GM20000 (cell line): ENCODE results near the gene CTNNBIP1.
"Not testable (repeated sequence)": the region's sequence is repeated elsewhere in the genome, so short reads cannot be mapped to it uniquely, and the experiment has no call there.

ENCODE experiments used
- DNase-seq: peaks from one replicate; pipeline ENCODE4 v3.0.0; 2012; ENCODE audit warnings: low spot score
- TF ChIP-seq, protein P1 (sequence below): IDR thresholded peaks from 2 replicates; pipeline ENCODE4 v1.5.1; 2012; ENCODE audit warnings: mild to moderate bottlenecking, control low read depth; ENCODE audit errors: extremely low read depth, missing control alignments

Gene CTNNBIP1

DNA sequence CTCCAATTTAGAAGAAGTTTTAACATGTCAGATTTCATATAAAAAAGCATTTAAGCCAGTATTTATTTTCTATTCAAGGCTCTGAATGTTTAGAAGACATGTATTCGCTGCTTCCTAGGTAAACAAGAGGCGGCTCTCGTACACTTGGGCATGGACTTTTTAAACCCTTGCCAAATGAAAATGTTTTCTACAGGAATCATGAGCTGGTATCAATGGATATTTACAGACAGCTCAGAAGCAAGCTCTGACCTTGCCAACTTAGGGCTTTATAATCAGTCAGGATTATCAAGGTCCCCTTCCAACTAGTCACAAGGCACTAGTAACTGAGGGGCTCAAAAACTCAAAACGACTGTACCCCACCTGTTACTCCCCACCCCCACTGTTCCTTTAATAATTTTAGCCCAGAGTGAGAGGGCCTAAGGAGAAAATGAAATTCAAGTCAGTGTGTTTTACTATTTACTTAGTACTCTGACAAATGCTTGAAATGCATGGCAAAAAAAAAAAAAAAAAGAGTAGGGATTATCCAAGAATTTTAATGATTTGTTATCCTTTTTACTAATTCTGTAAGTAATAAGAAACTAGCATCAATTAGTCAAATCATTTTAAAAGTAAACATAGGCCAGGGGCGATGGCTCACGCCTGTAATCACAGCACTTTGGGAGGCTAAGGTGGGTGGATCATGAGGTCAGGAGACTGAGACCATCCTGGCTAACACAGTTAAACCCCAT, 98.7 kb downstream of the CTNNBIP1 start:
- no peak for DNase-seq
- TF ChIP-seq, protein P1, sequence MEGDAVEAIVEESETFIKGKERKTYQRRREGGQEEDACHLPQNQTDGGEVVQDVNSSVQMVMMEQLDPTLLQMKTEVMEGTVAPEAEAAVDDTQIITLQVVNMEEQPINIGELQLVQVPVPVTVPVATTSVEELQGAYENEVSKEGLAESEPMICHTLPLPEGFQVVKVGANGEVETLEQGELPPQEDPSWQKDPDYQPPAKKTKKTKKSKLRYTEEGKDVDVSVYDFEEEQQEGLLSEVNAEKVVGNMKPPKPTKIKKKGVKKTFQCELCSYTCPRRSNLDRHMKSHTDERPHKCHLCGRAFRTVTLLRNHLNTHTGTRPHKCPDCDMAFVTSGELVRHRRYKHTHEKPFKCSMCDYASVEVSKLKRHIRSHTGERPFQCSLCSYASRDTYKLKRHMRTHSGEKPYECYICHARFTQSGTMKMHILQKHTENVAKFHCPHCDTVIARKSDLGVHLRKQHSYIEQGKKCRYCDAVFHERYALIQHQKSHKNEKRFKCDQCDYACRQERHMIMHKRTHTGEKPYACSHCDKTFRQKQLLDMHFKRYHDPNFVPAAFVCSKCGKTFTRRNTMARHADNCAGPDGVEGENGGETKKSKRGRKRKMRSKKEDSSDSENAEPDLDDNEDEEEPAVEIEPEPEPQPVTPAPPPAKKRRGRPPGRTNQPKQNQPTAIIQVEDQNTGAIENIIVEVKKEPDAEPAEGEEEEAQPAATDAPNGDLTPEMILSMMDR, result no peak

DNA sequence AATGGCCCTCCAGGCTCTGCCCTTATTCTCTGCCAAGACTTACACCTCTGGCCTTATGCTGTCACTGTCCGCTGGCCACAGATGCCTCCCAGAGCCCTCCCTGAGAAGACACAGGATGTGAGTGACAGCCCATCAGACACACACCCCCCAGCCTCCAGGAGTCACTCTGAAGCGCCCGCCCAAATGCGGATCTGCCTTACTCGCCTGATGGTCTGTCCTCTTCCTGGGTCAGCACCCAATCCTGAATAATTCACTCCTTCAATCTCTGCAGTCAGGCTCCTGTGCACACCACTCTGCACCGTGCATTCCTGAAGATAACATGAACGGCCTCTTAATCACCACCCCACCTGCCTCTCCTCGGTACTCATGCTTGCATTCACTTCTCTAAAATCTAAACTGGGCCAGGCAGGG, 101.0 kb downstream of the CTNNBIP1 start:
- TF ChIP-seq, protein P1, result no peak
- no peak for DNase-seq

DNA sequence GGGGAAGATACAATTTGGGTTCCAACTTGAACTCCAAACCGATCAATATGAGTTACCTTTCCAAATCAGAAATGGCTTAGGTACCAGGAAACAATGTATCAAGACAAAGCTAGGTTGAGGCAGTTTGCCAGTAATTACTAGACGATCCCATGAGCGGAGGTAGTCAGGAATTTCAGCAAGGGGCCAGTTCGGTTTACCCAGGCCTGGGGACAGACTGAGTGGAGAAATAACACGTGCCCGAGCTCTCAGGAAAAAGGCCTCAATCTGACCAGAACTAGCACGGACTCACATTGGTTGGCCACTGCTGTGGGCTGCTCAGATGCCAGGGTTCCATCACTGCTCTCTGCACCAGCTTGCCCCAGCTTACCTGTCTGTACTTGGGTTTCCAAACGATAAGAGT, 101.6 kb downstream of the CTNNBIP1 start:
- TF ChIP-seq, protein P1, result no peak
- no peak for DNase-seq

DNA sequence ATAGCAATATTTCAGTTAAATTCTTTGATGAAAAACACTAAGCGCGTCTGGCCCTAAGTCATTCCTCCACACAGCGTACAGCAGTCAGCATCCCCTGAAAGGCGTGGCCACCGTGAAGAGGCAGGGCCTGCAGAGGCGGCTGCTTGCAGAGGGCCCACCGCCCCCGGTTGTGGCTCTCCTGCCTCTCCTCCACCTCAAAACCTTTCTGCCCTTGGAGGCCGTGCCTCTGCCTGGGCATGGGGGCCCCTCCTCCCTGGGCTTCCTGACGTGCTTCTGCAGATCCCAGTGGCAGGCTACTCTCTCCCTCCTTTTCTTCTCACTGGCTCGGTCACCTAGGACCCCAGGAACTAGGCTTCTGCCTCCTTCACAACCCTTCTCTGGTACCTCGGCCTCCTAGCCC, 102.5 kb downstream of the CTNNBIP1 start:
- TF ChIP-seq, protein P1, result no peak
- DNase-seq, result no peak

DNA sequence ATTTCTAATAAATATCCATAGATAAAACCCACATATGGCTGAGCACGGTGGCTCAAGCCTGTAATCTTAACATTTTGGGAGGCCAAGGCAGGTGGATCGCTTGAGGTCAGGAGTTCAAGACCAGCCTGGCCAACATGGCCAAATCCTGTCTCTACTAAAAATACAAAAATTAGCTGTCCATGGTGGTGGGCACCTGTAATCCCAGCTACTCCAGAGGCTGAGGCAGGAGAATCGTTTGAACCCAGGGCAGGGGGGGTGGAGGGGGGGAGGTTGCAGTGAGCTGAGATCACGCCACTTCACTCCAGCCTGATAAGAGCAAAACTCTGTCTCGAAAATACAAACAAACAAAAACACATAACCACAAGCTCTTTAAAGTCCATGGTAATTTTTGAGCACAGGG, 104.1 kb downstream of the CTNNBIP1 start:
- not testable (repeated sequence) for DNase-seq

DNA sequence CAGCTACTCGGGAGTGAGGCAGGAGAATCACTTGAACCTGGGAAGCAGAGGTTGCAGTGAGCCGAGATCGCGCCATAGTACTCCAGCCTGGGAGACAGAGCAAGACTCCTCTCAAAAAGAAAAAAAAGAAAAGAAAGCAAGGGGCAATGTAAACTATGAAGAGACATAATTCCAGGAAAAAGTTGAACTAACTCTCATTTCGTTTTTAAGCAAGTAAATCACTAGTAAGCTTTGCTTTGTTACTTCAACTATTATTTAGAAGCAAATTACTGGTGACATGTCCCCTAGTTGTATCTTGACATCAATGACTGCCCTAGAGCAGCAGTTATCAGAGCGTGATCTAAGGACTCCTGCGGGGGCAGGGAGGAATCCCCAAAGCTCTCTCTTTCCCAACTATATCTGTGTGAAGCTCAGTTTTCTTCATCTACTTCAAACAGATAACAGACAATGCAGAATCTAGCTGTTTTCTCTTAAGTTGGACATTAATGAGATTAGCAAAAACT, 105.0 kb downstream of the CTNNBIP1 start:
- TF ChIP-seq, protein P1, result no peak
- no peak for DNase-seq

DNA sequence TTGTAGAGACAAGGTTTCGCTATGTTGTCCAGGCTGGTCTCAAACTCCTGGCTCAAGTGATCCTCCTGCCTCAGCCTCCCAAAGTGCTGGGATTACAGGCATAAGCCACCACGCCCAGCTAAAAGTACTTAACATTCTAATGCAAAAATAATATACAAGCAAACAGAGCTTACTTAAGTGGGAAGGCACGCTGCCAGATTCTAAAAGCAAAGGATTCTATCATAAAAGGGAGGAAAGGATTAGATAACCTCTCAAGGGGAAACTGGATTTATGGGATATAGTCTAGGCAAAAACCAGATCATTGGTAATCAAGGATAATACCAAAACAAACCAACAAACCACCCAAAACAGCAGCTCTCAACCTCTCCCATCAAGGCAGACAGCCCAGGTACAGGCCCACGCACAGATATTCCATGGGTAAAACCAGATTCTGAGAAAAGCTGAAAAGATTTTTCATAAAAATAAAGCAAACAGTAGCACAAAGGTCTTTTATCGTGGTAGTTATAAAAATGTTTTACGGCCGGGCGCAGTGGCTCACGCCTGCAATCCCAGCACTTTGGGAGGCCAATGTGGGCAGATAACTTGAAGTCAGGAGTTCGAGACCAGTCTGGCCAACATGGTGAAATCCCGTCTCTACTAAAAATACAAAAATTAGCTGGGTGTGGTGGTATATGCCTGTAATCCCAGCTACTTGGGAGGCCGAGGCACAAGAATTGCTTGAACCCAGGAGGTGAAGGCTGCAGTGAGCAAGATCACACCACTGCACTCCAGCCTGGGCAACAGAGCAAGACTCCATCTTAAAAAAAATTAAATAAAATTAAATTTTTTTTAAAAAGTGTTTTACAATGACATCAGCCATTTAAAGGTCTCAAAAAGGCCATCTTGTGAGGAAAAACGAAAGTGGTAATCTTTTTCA, 106.8 kb downstream of the CTNNBIP1 start:
- DNase-seq, result not testable (repeated sequence)

DNA sequence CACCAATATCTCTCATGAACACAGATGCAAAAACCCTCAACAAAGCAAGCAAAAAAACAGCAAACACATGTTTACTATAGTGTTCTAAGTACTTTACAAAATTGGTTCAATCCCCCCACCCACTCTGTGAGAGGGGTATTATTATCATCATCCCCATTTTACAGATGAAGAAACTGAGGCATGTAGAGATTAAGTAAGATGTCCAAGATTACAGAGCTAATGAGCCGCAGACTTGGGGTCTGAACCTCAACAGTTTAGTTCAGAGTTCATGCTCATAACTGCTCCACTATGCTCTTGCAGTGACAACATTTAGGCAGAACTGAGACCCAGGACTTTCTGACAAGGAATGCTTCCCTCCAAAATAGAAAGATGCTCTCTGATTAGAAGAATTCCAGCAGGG, 108.2 kb downstream of the CTNNBIP1 start:
- TF ChIP-seq, protein P1, result no peak
- DNase-seq, result no peak
